K562 (cell line): ENCODE results near the gene PPP1R14C.
A peak's percentile ranks its signal among the peaks of the same experiment; 100 is the strongest.

Experiments
- CHD1 ChIP-seq: fragments of 200-600 bp; sonication (generic); IDR thresholded peaks from one replicate; pipeline ENCODE4 v1.6.1; 2012; ENCODE audit warnings: mild to moderate bottlenecking, moderate library complexity, low read length, inconsistent platforms
- CTCF ChIP-seq, 3 experiments: IDR thresholded peaks in 2 of 3; conservative IDR thresholded peaks in 1 of 3; 2 replicates each; pipeline ENCODE4 v1.5.1; 2011 to 2012; ENCODE audit warnings: low read length in 3 of 3, mild to moderate bottlenecking in 3 of 3, control low read depth in 2 of 3, improper control_type of control experiment in 1 of 3, inconsistent platforms in 1 of 3, low read depth in 1 of 3, mixed read lengths in 1 of 3, moderate library complexity in 1 of 3; ENCODE audit not compliant: insufficient read depth in 2 of 3
- RBFOX2 ChIP-seq: fragments of 200-400 bp; formaldehyde crosslinking; IDR thresholded peaks from 2 replicates; pipeline ENCODE4 v1.6.1; 2017; ENCODE audit warnings: low read depth, mild to moderate bottlenecking, low read length, moderate library complexity

- no peak for TF ChIP-seq CHD1
- peak; percentile 46; the same call in 1 of the 2 replicates for TF ChIP-seq RBFOX2
- TF ChIP-seq CTCF (IDR thresholded peaks at IDR 0.05 in 2 of 3, conservative IDR thresholded peaks at IDR 0.05 in 1 of 3; ENCODE audit: insufficient read depth in 2 of 3, low read depth in 1 of 3, low read length in 3 of 3): peak; percentile 42 to 51 (median 46); a peak in 5 of 6 replicates
Observed at GRCh38 chr6:150267686-150268561, 125.1 kb downstream of the PPP1R14C start.
